K562 (cell line): Measurements from ENCODE around the gene STAMBPL1.

Source experiments
- EZH2 ChIP-seq: IDR thresholded peaks from 2 replicates; pipeline ENCODE4 v1.6.1; 2012; ENCODE audit warnings: low read depth, mild to moderate bottlenecking, inconsistent platforms, low read length, borderline replicate concordance
- MYC ChIP-seq, 2 experiments: fragments of 250-450 bp in 1 of 2; sonication (Bioruptor Pico) in 1 of 2; IDR thresholded peaks; 2 replicates each; pipeline versions ENCODE4 v1.5.1 to v1.6.1; 2012 to 2021; ENCODE audit warnings: low read depth in 2 of 2, borderline replicate concordance in 1 of 2, improper control_type of control experiment in 1 of 2, low read length in 1 of 2, mild to moderate bottlenecking in 1 of 2, moderate library complexity in 1 of 2
- RFX5 ChIP-seq: IDR thresholded peaks from 2 replicates; pipeline ENCODE4 v1.6.1; 2011; ENCODE audit warnings: low read depth, mild to moderate bottlenecking, improper control_type of control experiment, low read length
- TEAD4 ChIP-seq, 2 experiments: sonication (generic) in 1 of 2; formaldehyde crosslinking in 1 of 2; IDR thresholded peaks; 2 replicates each; pipeline versions ENCODE4 v1.6.1 to v1.8.0; 2012 to 2022; ENCODE audit warnings: borderline replicate concordance in 1 of 2, inconsistent platforms in 1 of 2, low read length in 1 of 2, mild to moderate bottlenecking in 1 of 2, missing genetic modification reagents in 1 of 2
- ZFP36 ChIP-seq: fragments of 150-350 bp; IDR thresholded peaks from 2 replicates; pipeline ENCODE4 v1.6.1; 2018; ENCODE audit warnings: low read length, low read depth; ENCODE audit not compliant: partially characterized antibody

GRCh38 chr10:88854684-88855083, 25.4 kb upstream of the STAMBPL1 start:
- TF ChIP-seq RFX5, result no peak
- TF ChIP-seq MYC (IDR thresholded peaks at IDR 0.05; ENCODE audit: low read depth, low read length), result no peak
- no peak for TF ChIP-seq MYC (CRISPR knock-in tag; IDR thresholded peaks at IDR 0.05; ENCODE audit: borderline replicate concordance, low read depth)
- no peak for TF ChIP-seq ZFP36
- TF ChIP-seq EZH2, result no peak
- TF ChIP-seq TEAD4 (IDR thresholded peaks at IDR 0.05; ENCODE audit: low read length), result no peak
- no peak for TF ChIP-seq TEAD4 (CRISPR knock-in tag; IDR thresholded peaks at IDR 0.05; ENCODE audit: borderline replicate concordance)
